H54 (cell line): Measurements from ENCODE around the gene GALK2.
"Not testable (repeated sequence)": the region's sequence is repeated elsewhere in the genome, so short reads cannot be mapped to it uniquely, and the experiment has no call there.

Source experiments
- DNase-seq: peaks from one replicate; pipeline ENCODE4 v3.0.0; 2011; ENCODE audit warnings: low spot score, mixed read lengths; ENCODE audit not compliant: insufficient read length
- FAIRE-seq: peaks from 3 replicates; lab custom pipeline; 2011; peaks lifted over from hg19 to GRCh38; lab: Jason Lieb, UNC
- POLR2A ChIP-seq: IDR thresholded peaks from 2 replicates; pipeline ENCODE4 v1.6.1; 2011; ENCODE audit warnings: low read depth, mild to moderate bottlenecking, low read length

Gene GALK2

DNA sequence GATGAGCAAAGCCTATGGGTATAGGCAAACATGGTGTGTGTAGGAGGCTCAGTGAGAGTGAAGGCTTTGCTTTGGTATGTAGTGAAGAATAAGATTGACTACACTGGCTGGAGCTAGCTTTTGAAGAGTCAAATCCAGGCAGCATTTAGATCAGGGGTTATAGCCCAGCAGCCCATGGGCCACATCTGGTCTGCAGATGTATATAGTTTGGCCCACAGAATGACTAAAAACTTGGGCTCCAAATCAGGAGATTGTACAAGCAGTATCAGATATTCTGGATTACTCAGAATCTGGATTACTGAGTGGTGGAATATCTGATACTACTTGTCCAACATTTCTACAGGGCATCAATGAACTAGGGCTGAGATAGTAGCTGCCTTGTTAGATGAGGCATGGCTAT is 160.1 kb downstream of the GALK2 start:
- TF ChIP-seq POLR2A: no peak
- FAIRE-seq (no peak), DNase-seq (no peak)

DNA sequence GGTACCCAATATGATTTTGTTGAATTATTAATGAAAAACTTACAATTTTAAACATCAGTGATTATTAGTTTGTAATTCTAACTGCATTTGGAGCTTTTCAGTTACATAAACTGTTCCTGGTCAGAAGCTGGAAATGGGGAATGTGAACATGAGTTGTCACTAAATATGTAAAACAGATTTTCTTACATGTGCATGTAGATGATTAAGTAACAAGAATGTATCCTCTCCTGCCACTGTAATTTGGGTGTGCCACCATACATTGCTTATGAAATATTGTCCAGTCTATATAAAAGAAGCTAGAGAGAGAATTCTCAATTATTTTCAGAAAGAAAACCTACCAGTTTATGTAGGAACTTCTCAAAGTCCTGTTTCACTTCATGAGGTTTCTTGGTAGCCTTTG is 161.4 kb downstream of the GALK2 start:
- no peak for TF ChIP-seq POLR2A
- no peak for DNase-seq
- FAIRE-seq: no peak

DNA sequence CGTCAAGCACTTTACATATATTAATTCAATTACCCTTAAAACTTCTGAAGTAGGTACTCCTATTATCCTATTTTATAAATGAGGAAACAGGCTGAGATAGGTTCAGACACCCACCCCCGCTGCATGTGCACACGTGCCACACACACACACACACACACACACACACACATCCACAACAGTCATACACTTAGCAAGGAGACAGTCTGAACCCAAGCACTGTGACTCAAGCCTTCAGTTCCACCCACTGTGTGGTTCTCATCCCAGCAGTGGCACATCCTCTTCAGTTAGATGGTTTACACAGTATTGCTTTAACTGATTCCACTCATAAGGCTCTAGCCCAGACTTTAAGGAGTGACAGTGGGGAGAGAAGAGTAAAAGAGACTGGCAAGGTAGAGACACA is 161.9 kb downstream of the GALK2 start:
- FAIRE-seq: no peak
- TF ChIP-seq POLR2A: no peak
- DNase-seq: no peak

DNA sequence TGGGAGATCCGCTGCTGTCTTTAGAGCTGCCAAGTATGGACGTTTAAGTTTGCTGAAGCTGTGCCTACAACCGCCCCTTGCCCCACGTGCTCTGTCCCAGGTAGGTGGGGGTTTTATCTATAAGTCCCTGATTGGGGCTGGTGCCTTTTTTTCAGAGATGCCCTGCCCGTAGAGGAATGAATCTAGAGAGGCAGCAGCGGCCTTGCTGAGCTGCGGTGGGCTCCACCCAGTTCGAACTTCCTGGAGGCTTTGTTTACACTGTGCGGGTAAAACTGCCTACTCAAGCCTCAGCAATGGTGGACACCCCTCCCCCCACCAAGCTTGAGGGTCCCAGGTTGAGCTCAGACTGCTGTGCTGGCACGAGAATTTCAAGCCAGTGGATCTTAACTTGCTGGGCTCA is 169.6 kb downstream of the GALK2 start:
- FAIRE-seq (no peak), DNase-seq (no peak)
- TF ChIP-seq POLR2A: no peak

DNA sequence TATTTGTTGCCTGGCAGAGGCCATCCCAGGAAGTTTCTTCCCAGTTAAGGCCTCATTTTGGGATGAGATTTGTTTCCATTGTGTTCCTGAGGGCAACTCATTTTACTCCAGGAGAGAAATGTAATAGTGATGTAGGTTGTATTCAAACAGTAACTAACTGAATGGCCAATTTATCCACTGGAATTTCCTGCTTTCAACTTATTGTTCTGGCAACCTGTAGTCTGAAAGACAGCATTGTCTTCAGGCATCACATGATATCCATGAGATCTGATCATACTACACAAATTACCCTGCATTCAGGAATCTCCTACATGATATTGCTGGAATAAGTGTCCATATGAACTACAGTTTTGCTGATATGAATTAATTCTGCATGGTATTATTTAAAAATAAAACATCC is 173.5 kb downstream of the GALK2 start:
- FAIRE-seq (no peak), DNase-seq (no peak)
- no peak for TF ChIP-seq POLR2A

DNA sequence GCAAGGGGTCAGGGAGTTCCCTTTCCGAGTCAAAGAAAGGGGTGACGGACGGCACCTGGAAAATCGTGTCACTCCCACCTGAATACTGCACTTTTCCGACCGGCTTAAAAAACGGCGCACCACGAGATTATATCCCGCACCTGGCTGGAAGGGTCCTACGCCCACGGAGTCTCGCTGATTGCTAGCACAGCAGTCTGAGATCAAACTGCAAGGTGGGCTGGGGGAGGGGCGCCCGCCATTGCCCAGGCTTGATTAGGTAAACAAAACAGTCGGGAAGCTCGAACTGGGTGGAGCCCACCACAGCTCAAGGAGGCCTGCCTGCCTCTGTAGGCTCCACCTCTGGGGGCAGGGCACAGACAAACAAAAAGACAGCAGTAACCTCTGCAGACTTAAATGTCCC is 184.4 kb downstream of the GALK2 start:
- DNase-seq, FAIRE-seq: not testable (repeated sequence)

DNA sequence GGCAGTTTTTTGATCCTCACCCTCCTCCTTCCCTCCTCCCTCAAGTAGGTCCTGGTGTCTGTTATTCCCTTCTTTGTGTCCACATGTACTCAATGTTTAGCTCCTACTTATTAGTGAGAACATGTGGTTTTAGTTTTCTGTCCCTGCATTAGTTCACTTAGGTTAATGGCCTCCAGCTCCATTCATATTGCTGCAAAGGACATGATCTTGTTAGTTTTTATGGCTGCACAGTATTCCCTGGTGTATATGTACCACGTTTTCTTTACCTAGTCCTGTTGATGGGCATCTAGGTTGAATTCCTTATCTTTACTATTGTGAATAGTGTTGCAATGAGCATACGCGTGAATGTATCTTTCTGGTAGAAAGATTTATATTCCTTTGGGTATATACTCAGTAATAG is 191.3 kb downstream of the GALK2 start:
- TF ChIP-seq POLR2A: no peak
- FAIRE-seq (no peak), DNase-seq (no peak)

DNA sequence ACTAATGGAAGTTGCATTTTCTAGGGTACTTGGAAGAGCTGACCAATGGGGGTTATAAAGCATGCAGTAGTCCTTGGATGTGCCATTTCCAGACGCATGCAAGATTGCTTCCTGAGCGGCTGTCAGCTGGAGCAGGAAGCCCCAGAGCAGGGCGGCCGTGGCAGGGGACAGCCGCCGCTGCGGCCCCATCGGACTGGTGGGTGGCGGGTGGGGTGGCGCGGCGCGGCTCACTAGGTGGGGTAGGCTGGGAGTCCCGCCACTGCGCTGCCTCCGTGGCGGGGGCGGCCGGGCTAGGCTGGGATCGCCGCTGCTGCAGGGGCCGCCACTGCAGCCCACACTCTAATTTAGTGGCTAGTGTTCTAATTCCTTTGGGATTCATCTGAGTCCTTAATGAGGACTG is 196.4 kb downstream of the GALK2 start:
- FAIRE-seq (no peak), DNase-seq (no peak)
- no peak for TF ChIP-seq POLR2A

DNA sequence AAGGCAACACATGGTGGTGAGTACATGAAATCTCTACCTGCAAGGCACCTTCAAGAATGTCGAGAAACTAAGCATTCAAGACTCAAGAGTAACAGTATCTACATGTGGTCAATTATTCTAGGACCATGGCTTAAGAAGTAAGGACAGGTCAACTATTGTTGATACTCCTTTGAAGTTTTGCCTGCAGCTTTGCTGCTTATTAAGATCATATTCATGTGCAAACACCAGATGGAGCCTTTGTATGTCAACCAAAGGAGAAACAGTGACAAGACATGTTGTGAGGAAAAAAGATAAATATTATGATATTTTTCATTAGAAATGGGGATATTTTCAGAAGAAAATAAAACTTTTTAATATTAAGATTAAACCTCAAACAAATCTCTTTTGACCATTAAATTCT is 200.7 kb downstream of the GALK2 start:
- FAIRE-seq: no peak
- DNase-seq: no peak
- TF ChIP-seq POLR2A: no peak

DNA sequence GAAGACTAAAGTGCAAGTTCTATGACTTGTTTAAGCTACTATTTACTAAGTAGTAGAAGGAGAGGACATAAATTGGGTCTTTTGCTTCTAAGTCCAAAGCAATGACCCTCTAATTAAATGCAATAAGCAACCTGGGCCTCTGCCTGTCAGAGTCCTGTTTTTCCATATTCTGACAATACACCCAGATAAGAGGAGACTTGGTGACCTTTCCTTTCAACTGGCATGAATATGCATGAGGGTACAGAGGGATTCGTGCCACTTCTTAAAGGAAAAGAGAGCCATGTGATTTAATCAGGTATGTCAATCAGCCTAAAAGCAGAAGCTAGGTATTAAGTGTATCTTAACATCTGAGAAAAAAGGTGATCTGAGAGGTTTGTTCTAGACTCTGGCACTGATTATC is 202.3 kb downstream of the GALK2 start:
- FAIRE-seq (no peak), DNase-seq (no peak)
- TF ChIP-seq POLR2A: no peak

DNA sequence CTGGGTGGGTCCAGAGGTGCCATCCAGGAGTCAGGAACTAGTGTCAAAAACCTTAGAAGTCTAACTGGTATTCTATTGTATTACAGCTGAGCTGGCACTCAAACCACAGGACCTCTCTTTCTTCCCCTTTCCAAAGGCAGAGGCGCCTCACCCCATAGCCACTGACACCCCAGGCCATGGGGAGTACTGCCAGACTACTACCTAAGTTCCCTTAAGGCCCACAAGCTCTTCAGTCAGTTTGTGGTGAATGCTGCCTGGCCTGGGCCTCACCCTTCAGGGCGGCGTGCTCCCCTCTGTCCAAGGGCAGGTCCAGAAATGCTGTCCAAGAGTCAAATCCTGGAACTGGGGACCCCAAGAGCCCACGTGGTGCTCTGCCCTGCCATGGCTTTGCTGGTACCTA is 209.9 kb downstream of the GALK2 start:
- no peak for FAIRE-seq
- TF ChIP-seq POLR2A: no peak
- DNase-seq: no peak

DNA sequence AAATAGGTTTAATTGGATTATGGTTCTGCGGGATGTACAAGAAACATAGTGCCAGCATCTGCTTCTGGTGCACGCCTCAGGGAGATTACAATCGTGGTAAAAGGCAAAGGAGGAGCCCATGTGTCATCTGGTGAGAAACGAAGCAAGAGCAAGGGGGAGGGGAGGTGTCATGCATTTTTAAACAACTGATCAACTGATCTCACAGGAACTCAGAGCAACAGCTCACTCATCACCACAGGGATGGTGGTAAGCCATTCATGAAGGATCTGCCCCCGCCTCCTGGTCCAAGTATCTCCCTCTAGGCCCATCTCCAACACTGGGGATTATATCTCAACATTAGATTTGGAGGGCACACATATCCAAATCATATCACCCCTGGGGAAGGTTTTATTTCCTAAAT is 210.9 kb downstream of the GALK2 start:
- DNase-seq (no peak), FAIRE-seq (no peak)
- TF ChIP-seq POLR2A: no peak
